Smooth muscle cell (in vitro differentiated cells): ENCODE results near the gene NASP. TPM values are rescaled to one million over a fixed set of nuclear protein-coding genes. Genes with fewer than 3 reads are reported as not detected.

Experiments
- DNase-seq: peaks from one replicate; lab custom pipeline; 2025; ENCODE audit not compliant: unreplicated experiment; lab: John Stamatoyannopoulos, UW
- H2AFZ ChIP-seq: fragments of 200-600 bp; sonication (generic); 2 replicates; pipeline ENCODE4 v1.6.0; 2016; ENCODE audit warnings: antibody characterized with exemption, low read depth, mild to moderate bottlenecking
- H3F3A ChIP-seq: fragments of 200-600 bp; sonication (generic); 2 replicates; pipeline ENCODE4 v1.6.0; 2017; ENCODE audit warnings: antibody characterized with exemption, low read depth
- H3K27ac ChIP-seq: fragments of 200-600 bp; sonication (generic); 2 replicates; pipeline ENCODE4 v1.5.1; 2016; ENCODE audit warnings: low read depth, mild to moderate bottlenecking
- H3K27me3 ChIP-seq: fragments of 200-600 bp; sonication (generic); 2 replicates; pipeline ENCODE4 v1.6.1; 2016; ENCODE audit warnings: low read depth, mild to moderate bottlenecking
- H3K36me3 ChIP-seq: fragments of 200-600 bp; sonication (generic); 2 replicates; pipeline ENCODE4 v1.5.1; 2016; ENCODE audit warnings: low read depth
- H3K4me1 ChIP-seq: fragments of 200-600 bp; sonication (generic); 2 replicates; pipeline ENCODE4 v1.5.1; 2016; ENCODE audit warnings: low read depth
- H3K4me2 ChIP-seq: fragments of 200-600 bp; sonication (generic); 2 replicates; pipeline ENCODE4 v1.6.0; 2016; ENCODE audit warnings: mild to moderate bottlenecking
- H3K4me3 ChIP-seq: fragments of 200-600 bp; sonication (generic); 2 replicates; pipeline ENCODE4 v1.5.1; 2016; ENCODE audit warnings: mild to moderate bottlenecking
- H3K79me2 ChIP-seq: fragments of 200-600 bp; sonication (generic); 2 replicates; pipeline ENCODE4 v1.6.0; 2016; ENCODE audit warnings: low read depth, mild to moderate bottlenecking
- H3K9ac ChIP-seq: fragments of 200-600 bp; sonication (generic); 2 replicates; pipeline ENCODE4 v1.6.0; 2016; ENCODE audit warnings: low read depth
- H3K9me3 ChIP-seq: fragments of 200-600 bp; sonication (generic); replicated peaks from 2 replicates; pipeline ENCODE4 v1.5.1; 2016; ENCODE audit warnings: low read depth
- H4K20me1 ChIP-seq: fragments of 200-600 bp; sonication (generic); 2 replicates; pipeline ENCODE4 v1.6.0; 2016; ENCODE audit warnings: low read depth
- CTCF ChIP-seq: fragments of 200-600 bp; sonication (generic); IDR thresholded peaks from 2 replicates; pipeline ENCODE4 v1.5.1; 2017; ENCODE audit warnings: borderline replicate concordance, mild to moderate bottlenecking, antibody characterized with exemption; ENCODE audit not compliant: insufficient read depth, poor library complexity, severe bottlenecking
- WGBS: methylation state at CpG from one replicate; pipeline ENCODE4 v1.1.7; 2016; ENCODE audit warnings: low lambda C conversion rate; 5-methylcytosine and 5-hydroxymethylcytosine counted together
- polyA plus RNA-seq: library from polyadenylated mRNA; unstranded; fragments of >200 nt; fragmentation: Nextera tagmentation; extraction: Ambion mirVana; gene quantifications from 2 replicates; pipeline ENCODE4 v1.2.1, GENCODE V29; 2016
- total RNA-seq: library from RNA; depleted of rRNA; stranded (reverse); fragments of >200 nt; gene quantifications from 2 replicates; pipeline ENCODE4 v1.2.3, GENCODE V29; 2014

The NASP gene
- total and polyA plus RNA-seq, 2 experiments from 2014 or later: 44.9 to 83.0 TPM

- Histone ChIP-seq H3K27me3 (no peaks in the 10 kb centered on the region), H3K9me3 (no peaks in the 10 kb centered on the region), H3F3A (no peaks in the 10 kb centered on the region), H3K4me1 (peaks cover 5% of the 10 kb centered on the region), H3K36me3 (no peaks in the 10 kb centered on the region), H3K27ac (no peak overlapping the region), H2AFZ (no peak overlapping the region), H3K4me3 (peak overlapping the region; percentile 66), H3K9ac (no peak overlapping the region), H3K4me2 (peak overlapping the region; percentile 89), H3K79me2 (peaks cover 6% of the 10 kb centered on the region), H4K20me1 (peaks cover 14% of the 10 kb centered on the region)
- no peak for TF ChIP-seq CTCF
- WGBS: 56% methylated on average over 3 of the region's 3 CpGs
- no peak for DNase-seq
Measured at GRCh38 chr1:45551684-45552083, 32.2 kb upstream of the NASP start.

GRCh38 chr1:45552331-45552730 lies 31.5 kb upstream of the NASP start:
- Histone ChIP-seq H3K4me2 (peak overlapping the region; percentile 89), H3K36me3 (no peaks in the 10 kb centered on the region), H3K27ac (no peak overlapping the region), H3K9me3 (no peaks in the 10 kb centered on the region), H3K9ac (no peak overlapping the region), H3K4me3 (peak overlapping the region; percentile 66), H3K4me1 (peaks cover 5% of the 10 kb centered on the region), H3K79me2 (peaks cover 6% of the 10 kb centered on the region), H3F3A (no peaks in the 10 kb centered on the region), H2AFZ (no peak overlapping the region), H4K20me1 (peaks cover 20% of the 10 kb centered on the region), H3K27me3 (no peaks in the 10 kb centered on the region)
- no peak for DNase-seq
- WGBS: 90% methylated on average over 1 of the region's 1 CpG
- no peak for TF ChIP-seq CTCF

GRCh38 chr1:45554198-45554597 lies 29.6 kb upstream of the NASP start:
- peaks cover 29% of the 10 kb centered on the region for H4K20me1 ChIP-seq
- no peaks in the 10 kb centered on the region for H3K27me3 ChIP-seq
- H3K9me3 ChIP-seq: no peaks in the 10 kb centered on the region
- no peaks in the 10 kb centered on the region for H3F3A ChIP-seq
- no peaks in the 10 kb centered on the region for H3K36me3 ChIP-seq
- H3K4me1 ChIP-seq: peaks cover 5% of the 10 kb centered on the region
- no peak overlapping the region for H3K9ac ChIP-seq
- H3K4me2 ChIP-seq: no peak overlapping the region
- DNase-seq: no peak
- H3K27ac ChIP-seq: no peak overlapping the region
- TF ChIP-seq CTCF: no peak
- 92% methylated on average over 6 of the region's 6 CpGs for WGBS
- peaks cover 6% of the 10 kb centered on the region for H3K79me2 ChIP-seq
- H2AFZ ChIP-seq: no peak overlapping the region
- H3K4me3 ChIP-seq: no peak overlapping the region

- no peak overlapping the region for H3K27ac ChIP-seq
- WGBS: 92% methylated on average over 3 of the region's 3 CpGs
- H3K27me3 ChIP-seq: no peaks in the 10 kb centered on the region
- peaks cover 52% of the 10 kb centered on the region for H4K20me1 ChIP-seq
- no peak for TF ChIP-seq CTCF
- H3K79me2 ChIP-seq: no peaks in the 10 kb centered on the region
- H3K9me3 ChIP-seq: no peaks in the 10 kb centered on the region
- no peak overlapping the region for H3K9ac ChIP-seq
- no peak overlapping the region for H2AFZ ChIP-seq
- no peak overlapping the region for H3K4me3 ChIP-seq
- peaks cover under 1% of the 10 kb centered on the region for H3K4me1 ChIP-seq
- no peaks in the 10 kb centered on the region for H3F3A ChIP-seq
- no peaks in the 10 kb centered on the region for H3K36me3 ChIP-seq
- H3K4me2 ChIP-seq: no peak overlapping the region
- DNase-seq: no peak
Measured at GRCh38 chr1:45557422-45557944, 26.4 kb upstream of the NASP start.
